HG03103 (cell line): ENCODE measurements around the gene SPECC1.
"Not testable (repeated sequence)": the region's sequence is repeated elsewhere in the genome, so short reads cannot be mapped to it uniquely, and the experiment has no call there.

Experiments used
- ATAC-seq: cut with Tn5 transposase; IDR thresholded peaks from one replicate; pipeline ENCODE4 v1.9.1; 2021; ENCODE audit warnings: low read depth; ENCODE audit not compliant: unreplicated experiment

SPECC1 gene

GRCh38 chr17:20284570-20285295 is 275.6 kb downstream of the SPECC1 start:
- ATAC-seq = no peak

GRCh38 chr17:20289984-20290383 is 280.8 kb downstream of the SPECC1 start:
- no peak for ATAC-seq

- no peak for ATAC-seq
These were observed 282.7 kb downstream of the SPECC1 start for GRCh38 chr17:20291853-20292252.

- ATAC-seq = no peak
These were observed 284.3 kb downstream of the SPECC1 start for GRCh38 chr17:20293501-20293900.

GRCh38 chr17:20294120-20294519 is 285.0 kb downstream of the SPECC1 start:
- no peak for ATAC-seq

GRCh38 chr17:20299013-20299412 is 289.9 kb downstream of the SPECC1 start:
- no peak for ATAC-seq

GRCh38 chr17:20300436-20300934 is 291.3 kb downstream of the SPECC1 start:
- no peak for ATAC-seq

- no peak for ATAC-seq
These were observed 293.2 kb downstream of the SPECC1 start for GRCh38 chr17:20302246-20302917.

- no peak for ATAC-seq
These were observed 295.8 kb downstream of the SPECC1 start for GRCh38 chr17:20304961-20305360.

- ATAC-seq = no peak
These were observed 297.8 kb downstream of the SPECC1 start for GRCh38 chr17:20306924-20307323.

- no peak for ATAC-seq
These were observed 298.3 kb downstream of the SPECC1 start for GRCh38 chr17:20307326-20307910.

GRCh38 chr17:20310481-20310880 is 301.3 kb downstream of the SPECC1 start:
- ATAC-seq = no peak

- no peak for ATAC-seq
These were observed 304.1 kb downstream of the SPECC1 start for GRCh38 chr17:20313306-20313705.

- ATAC-seq = no peak
These were observed 304.7 kb downstream of the SPECC1 start for GRCh38 chr17:20313891-20314290.

- no peak for ATAC-seq
These were observed 305.7 kb downstream of the SPECC1 start for GRCh38 chr17:20314834-20315233.

- no peak for ATAC-seq
These were observed 306.2 kb downstream of the SPECC1 start for GRCh38 chr17:20315311-20315710.

- no peak for ATAC-seq
These were observed 306.7 kb downstream of the SPECC1 start for GRCh38 chr17:20315821-20316220.

- not testable (repeated sequence) for ATAC-seq
These were observed 311.5 kb downstream of the SPECC1 start for GRCh38 chr17:20320535-20321229.

- ATAC-seq = not testable (repeated sequence)
These were observed 312.2 kb downstream of the SPECC1 start for GRCh38 chr17:20321357-20321756.

- not testable (repeated sequence) for ATAC-seq
These were observed 318.6 kb downstream of the SPECC1 start for GRCh38 chr17:20327739-20328138.

GRCh38 chr17:20351405-20351804 is 342.2 kb downstream of the SPECC1 start:
- ATAC-seq = not testable (repeated sequence)
